RWPE2 (cell line): ENCODE measurements around the gene PUM2.
A peak's percentile ranks its signal among the peaks of the same experiment; 100 is the strongest.

ENCODE experiments used
- ATAC-seq: fragments of 200-7000 bp; cut with Tn5 transposase; 3 replicates; pipeline ENCODE4 v1.9.1; 2021; ENCODE audit warnings: low read depth
- DNase-seq: peaks from one replicate; pipeline ENCODE4 v3.0.0-alpha.2; 2020; ENCODE audit warnings: low spot score
- H3K27ac ChIP-seq: fragments of 450-650 bp; 2 replicates; pipeline ENCODE4 v1.5.1; 2017; ENCODE audit warnings: mild to moderate bottlenecking; ENCODE audit not compliant: poor library complexity, severe bottlenecking
- H3K27me3 ChIP-seq: fragments of 250-450 bp; sonication (Bioruptor Pico); 2 replicates; pipeline ENCODE4 v1.5.1; 2021; ENCODE audit warnings: mild to moderate bottlenecking, moderate library complexity; ENCODE audit not compliant: insufficient read depth, poor library complexity, severe bottlenecking
- H3K36me3 ChIP-seq: fragments of 250-450 bp; sonication (Bioruptor Pico); 2 replicates; pipeline ENCODE4 v1.5.1; 2020; ENCODE audit warnings: low read depth, mild to moderate bottlenecking, moderate library complexity
- H3K4me1 ChIP-seq: fragments of 250-450 bp; sonication (Bioruptor Pico); 2 replicates; pipeline ENCODE4 v1.5.1; 2021; ENCODE audit warnings: mild to moderate bottlenecking, moderate library complexity; ENCODE audit not compliant: insufficient read depth, poor library complexity, severe bottlenecking
- H3K4me3 ChIP-seq: fragments of 250-450 bp; sonication (Bioruptor Pico); 2 replicates; pipeline ENCODE4 v1.5.1; 2021; ENCODE audit warnings: mild to moderate bottlenecking, moderate library complexity; ENCODE audit not compliant: severe bottlenecking
- H3K9me3 ChIP-seq: fragments of 250-450 bp; sonication (Bioruptor Pico); 2 replicates; pipeline ENCODE4 v1.5.1; 2021; ENCODE audit warnings: mild to moderate bottlenecking, moderate library complexity; ENCODE audit not compliant: severe bottlenecking
- TF ChIP-seq, protein P1 (sequence below): fragments of 450-650 bp; IDR thresholded peaks from one replicate; pipeline ENCODE4 v1.5.1; 2017; ENCODE audit warnings: mild to moderate bottlenecking, moderate library complexity; ENCODE audit not compliant: poor library complexity, severe bottlenecking

PUM2 gene

DNA sequence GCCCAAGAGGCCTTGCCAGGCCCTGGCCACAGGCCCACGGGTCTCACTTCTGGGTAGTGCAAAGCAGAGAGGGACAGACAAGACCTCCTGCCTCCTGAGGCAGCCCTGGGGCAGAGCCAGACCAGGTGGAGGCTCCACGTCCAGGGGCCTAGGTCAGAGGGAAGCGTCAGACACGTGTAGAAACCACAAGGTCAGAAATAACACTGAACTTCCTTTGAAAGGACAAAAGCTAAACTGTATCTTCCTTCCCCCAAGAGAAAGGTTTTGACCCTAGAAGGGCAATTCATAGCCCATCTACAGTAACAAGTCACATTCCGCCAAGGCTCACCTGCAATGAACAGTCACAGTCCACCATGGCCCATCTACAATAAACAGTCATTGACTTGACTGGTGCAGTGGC lies 143.6 kb downstream of the PUM2 start:
- TF ChIP-seq, protein P1, sequence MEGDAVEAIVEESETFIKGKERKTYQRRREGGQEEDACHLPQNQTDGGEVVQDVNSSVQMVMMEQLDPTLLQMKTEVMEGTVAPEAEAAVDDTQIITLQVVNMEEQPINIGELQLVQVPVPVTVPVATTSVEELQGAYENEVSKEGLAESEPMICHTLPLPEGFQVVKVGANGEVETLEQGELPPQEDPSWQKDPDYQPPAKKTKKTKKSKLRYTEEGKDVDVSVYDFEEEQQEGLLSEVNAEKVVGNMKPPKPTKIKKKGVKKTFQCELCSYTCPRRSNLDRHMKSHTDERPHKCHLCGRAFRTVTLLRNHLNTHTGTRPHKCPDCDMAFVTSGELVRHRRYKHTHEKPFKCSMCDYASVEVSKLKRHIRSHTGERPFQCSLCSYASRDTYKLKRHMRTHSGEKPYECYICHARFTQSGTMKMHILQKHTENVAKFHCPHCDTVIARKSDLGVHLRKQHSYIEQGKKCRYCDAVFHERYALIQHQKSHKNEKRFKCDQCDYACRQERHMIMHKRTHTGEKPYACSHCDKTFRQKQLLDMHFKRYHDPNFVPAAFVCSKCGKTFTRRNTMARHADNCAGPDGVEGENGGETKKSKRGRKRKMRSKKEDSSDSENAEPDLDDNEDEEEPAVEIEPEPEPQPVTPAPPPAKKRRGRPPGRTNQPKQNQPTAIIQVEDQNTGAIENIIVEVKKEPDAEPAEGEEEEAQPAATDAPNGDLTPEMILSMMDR = no peak
- Histone ChIP-seq H3K4me1 (peaks cover 59% of the 10 kb centered on the region), H3K9me3 (no peaks in the 10 kb centered on the region), H3K36me3 (peaks cover 97% of the 10 kb centered on the region), H3K27ac (peak overlapping the region; percentile 97), H3K27me3 (no peaks in the 10 kb centered on the region), H3K4me3 (no peak overlapping the region)
- DNase-seq (no peak), ATAC-seq (no peak)

DNA sequence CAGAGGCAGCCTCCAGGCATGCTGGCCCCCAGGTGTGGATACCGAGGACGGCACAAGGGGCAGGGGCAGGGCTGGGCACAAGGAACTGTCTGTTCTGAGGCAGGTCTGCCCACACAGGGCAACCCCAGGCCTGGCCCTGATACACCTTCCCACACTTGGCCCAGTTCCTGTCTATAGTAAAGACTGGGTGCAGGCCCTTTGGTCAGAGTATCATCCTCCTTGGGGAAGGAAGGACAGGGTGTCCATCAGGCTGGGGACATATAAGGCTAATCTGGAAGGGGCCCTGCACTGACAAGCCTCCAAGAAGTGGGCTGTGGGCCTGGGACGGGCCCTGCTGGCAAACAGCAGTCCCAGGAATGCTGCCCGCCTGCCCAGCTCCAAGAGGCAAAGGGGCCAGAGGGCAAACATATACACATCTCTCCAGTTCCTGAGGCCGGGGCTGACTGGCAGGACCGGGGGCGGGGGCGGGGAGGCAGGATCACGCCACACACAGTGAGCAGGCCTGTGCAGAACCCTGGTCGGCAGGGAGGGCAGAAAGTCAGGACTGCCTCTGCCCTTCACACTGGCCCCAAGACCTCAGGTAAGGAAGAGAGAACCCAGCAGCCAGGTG lies 144.6 kb downstream of the PUM2 start:
- no peaks in the 10 kb centered on the region for H3K27me3 ChIP-seq
- TF ChIP-seq, protein P1 = peak; percentile 27
- H3K27ac ChIP-seq = peak overlapping the region; percentile 97
- DNase-seq (no peak), ATAC-seq (peak; percentile 51)
- peaks cover 95% of the 10 kb centered on the region for H3K36me3 ChIP-seq
- no peak overlapping the region for H3K4me3 ChIP-seq
- no peaks in the 10 kb centered on the region for H3K9me3 ChIP-seq
- H3K4me1 ChIP-seq = peaks cover 49% of the 10 kb centered on the region

DNA sequence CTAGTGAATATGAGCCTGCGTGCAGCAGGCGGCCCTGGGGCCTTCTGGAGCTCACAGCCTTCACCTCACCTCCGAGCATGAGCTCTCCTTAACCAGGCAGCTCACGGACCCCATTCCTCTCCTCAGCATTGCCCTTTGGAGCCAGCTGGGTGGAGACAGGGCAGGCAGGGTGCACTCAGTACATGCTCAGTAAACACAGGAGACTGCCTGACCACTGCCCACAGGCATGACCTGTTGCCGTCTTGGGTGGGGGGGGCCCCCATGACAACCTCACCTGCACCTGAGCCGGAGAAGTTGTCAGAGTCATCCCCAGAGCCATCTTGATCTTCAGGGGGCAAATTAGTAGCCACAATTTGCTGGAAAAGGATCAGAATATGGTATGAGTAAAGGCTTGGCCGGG lies 145.6 kb downstream of the PUM2 start:
- Histone ChIP-seq H3K4me3 (no peak overlapping the region), H3K27me3 (no peaks in the 10 kb centered on the region), H3K9me3 (no peaks in the 10 kb centered on the region), H3K4me1 (peaks cover 41% of the 10 kb centered on the region), H3K27ac (peak overlapping the region; percentile 97), H3K36me3 (peaks cover 87% of the 10 kb centered on the region)
- TF ChIP-seq, protein P1 = no peak
- DNase-seq (no peak), ATAC-seq (no peak)

DNA sequence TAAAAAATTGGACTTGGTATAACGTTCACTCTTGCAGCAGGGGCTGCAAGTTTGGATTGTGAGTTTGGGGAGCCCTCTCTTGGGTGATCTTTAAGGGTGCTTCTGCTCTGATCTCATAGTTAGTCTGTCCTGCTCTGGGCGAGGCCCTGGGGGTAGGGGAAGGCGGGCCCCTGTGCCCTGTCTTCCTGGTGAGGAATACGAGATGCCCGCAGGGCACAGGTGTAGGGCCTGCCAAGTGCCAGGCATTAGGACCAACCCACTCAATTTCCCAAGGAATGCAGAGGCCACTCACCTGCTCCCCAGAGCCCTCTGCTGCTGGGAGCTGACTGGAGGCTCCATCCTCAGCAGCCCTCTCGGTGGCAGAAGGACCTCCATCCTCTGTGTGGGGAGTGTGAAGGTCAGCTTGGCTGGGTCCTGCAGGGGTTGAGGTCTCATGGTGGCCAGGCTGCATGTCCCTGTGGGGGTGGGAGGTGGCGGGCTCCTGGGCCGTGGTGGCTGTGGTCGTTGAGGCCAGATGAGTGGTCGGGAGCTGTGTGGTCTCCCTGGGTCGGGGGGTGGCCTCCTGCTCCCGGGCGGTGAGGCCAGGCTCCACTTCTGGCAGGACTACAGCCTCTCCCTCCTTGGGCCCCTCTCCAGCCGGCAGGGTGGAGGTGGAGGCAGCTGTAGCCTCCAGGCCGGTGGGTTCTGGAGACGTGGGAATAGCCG lies 147.0 kb downstream of the PUM2 start:
- DNase-seq = no peak
- ATAC-seq = no peak
- H3K9me3 ChIP-seq = no peaks in the 10 kb centered on the region
- TF ChIP-seq, protein P1 = no peak
- H3K4me3 ChIP-seq = no peak overlapping the region
- peaks cover 73% of the 10 kb centered on the region for H3K36me3 ChIP-seq
- H3K27me3 ChIP-seq = no peaks in the 10 kb centered on the region
- peaks cover 27% of the 10 kb centered on the region for H3K4me1 ChIP-seq
- H3K27ac ChIP-seq = peak overlapping the region; percentile 97

GRCh38 chr2:20203072-20203471 lies 147.6 kb downstream of the PUM2 start:
- Histone ChIP-seq H3K9me3 (no peaks in the 10 kb centered on the region), H3K4me1 (peaks cover 21% of the 10 kb centered on the region), H3K27me3 (no peaks in the 10 kb centered on the region), H3K4me3 (no peak overlapping the region), H3K27ac (peak overlapping the region; percentile 97), H3K36me3 (peaks cover 67% of the 10 kb centered on the region)
- ATAC-seq (no peak), DNase-seq (no peak)
- TF ChIP-seq, protein P1 = no peak
